Astrocyte (in vitro differentiated cells and primary cell): ENCODE results near the gene BCAR3. TPM values are rescaled to one million over a fixed set of nuclear protein-coding genes. Genes with fewer than 3 reads are reported as not detected.

Source experiments
- DNase-seq: peaks from one replicate; pipeline ENCODE4 v3.0.0-alpha.2; 2010; ENCODE audit warnings: low read depth
- FAIRE-seq: peaks from 2 replicates; lab custom pipeline; 2011; peaks lifted over from hg19 to GRCh38; lab: Jason Lieb, UNC
- H2AFZ ChIP-seq: 2 replicates; pipeline ENCODE4 v1.6.0; 2012; ENCODE audit warnings: low read depth, low read length, inconsistent platforms
- H3K27ac ChIP-seq: 2 replicates; pipeline ENCODE4 v1.5.1; 2011; ENCODE audit warnings: low read depth, low read length, inconsistent platforms
- H3K27me3 ChIP-seq: 2 replicates; pipeline ENCODE4 v1.6.0; 2011; ENCODE audit warnings: low read length, inconsistent platforms; ENCODE audit not compliant: insufficient read depth
- H3K36me3 ChIP-seq: 2 replicates; pipeline ENCODE4 v1.5.1; 2011; ENCODE audit warnings: low read length, inconsistent platforms; ENCODE audit not compliant: insufficient read depth
- H3K4me1 ChIP-seq: 2 replicates; pipeline ENCODE4 v1.5.1; 2011; ENCODE audit warnings: low read length, inconsistent platforms; ENCODE audit not compliant: insufficient read depth
- H3K4me2 ChIP-seq: 2 replicates; pipeline ENCODE4 v1.6.0; 2012; ENCODE audit warnings: low read length, inconsistent platforms
- H3K4me3 ChIP-seq: 2 replicates; pipeline ENCODE4 v1.5.1; 2011; ENCODE audit warnings: low read depth, mild to moderate bottlenecking, low read length, inconsistent platforms; ENCODE audit not compliant: insufficient read depth
- H3K79me2 ChIP-seq: 2 replicates; pipeline ENCODE4 v1.6.0; 2012; ENCODE audit warnings: mild to moderate bottlenecking, low read length, inconsistent platforms; ENCODE audit not compliant: insufficient read depth
- H3K9ac ChIP-seq: 2 replicates; pipeline ENCODE4 v1.6.0; 2012; ENCODE audit warnings: mild to moderate bottlenecking, low read length, inconsistent platforms
- H3K9me3 ChIP-seq: 2 replicates; pipeline ENCODE4 v1.5.1; 2012; ENCODE audit warnings: low read depth, mild to moderate bottlenecking, low read length, inconsistent platforms; ENCODE audit not compliant: insufficient read depth
- H4K20me1 ChIP-seq: 2 replicates; pipeline ENCODE4 v1.6.0; 2012; ENCODE audit warnings: low read length, inconsistent platforms; ENCODE audit not compliant: insufficient read depth
- H3K27ac Mint-ChIP-seq: one replicate; pipeline ENCODE4 v1.8.0; 2021; ENCODE audit warnings: mild to moderate bottlenecking, mixed read lengths; ENCODE audit not compliant: unreplicated experiment
- H3K27me3 Mint-ChIP-seq: one replicate; pipeline ENCODE4 v1.8.0; 2021; ENCODE audit warnings: low read depth, mixed read lengths; ENCODE audit not compliant: unreplicated experiment
- H3K36me3 Mint-ChIP-seq: one replicate; pipeline ENCODE4 v1.8.0; 2021; ENCODE audit warnings: low read depth, mixed read lengths; ENCODE audit not compliant: unreplicated experiment
- H3K4me1 Mint-ChIP-seq: one replicate; pipeline ENCODE4 v1.8.0; 2021; ENCODE audit warnings: low read depth, mixed read lengths; ENCODE audit not compliant: unreplicated experiment
- H3K4me3 Mint-ChIP-seq: one replicate; pipeline ENCODE4 v1.8.0; 2021; ENCODE audit warnings: mild to moderate bottlenecking, moderate library complexity, mixed read lengths; ENCODE audit not compliant: unreplicated experiment
- H3K9me3 Mint-ChIP-seq: one replicate; pipeline ENCODE4 v1.8.0; 2021; ENCODE audit warnings: mild to moderate bottlenecking, mixed read lengths; ENCODE audit not compliant: unreplicated experiment
- EZH2 ChIP-seq: IDR thresholded peaks from 2 replicates; pipeline ENCODE4 v1.6.1; 2012; ENCODE audit warnings: mild to moderate bottlenecking, low read length, inconsistent platforms; ENCODE audit not compliant: insufficient read depth
- total RNA-seq: library from RNA; stranded (reverse); gene quantifications from 2 replicates; pipeline ENCODE4 v1.2.1, GENCODE V29; 2021
- TF ChIP-seq, protein P1 (sequence below): IDR thresholded peaks from 2 replicates; pipeline ENCODE4 v1.5.1; 2011; ENCODE audit warnings: low read depth, mild to moderate bottlenecking, inconsistent platforms, low read length, moderate library complexity; ENCODE audit not compliant: insufficient read depth

Gene BCAR3
- total RNA-seq, 1 donor from 2014 or later: 30.0 TPM

DNA sequence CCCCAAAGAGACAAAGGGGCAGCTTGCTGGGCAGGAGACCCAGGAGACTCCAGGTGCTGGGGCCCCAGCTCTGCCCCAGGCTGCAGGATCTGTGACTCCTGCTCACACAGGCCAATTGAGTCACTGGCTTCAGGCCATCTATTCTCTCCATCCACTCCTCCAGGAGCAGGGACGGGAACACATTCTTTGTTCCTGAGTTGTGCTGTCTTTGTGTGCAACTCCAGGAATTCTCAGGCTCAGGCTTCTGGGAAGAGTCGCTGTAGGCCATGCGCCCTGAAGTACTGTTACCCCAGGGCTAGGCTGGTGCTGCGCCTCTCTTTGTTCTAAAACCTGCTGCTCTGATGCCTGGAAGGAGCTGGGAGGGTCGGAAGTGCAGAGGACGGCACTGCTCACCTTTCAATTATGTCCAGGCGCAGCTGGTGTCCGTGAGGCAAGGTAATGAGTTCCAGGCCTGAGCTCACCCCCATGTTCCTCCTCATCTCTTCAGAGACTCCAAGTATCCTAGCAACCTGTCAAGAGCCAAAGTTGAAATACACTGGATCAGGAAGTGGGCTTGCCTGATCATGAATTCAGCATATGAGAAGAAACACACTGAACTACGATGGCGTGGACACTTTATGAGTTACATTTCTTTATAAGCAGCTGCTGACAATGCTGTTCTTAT, 105.9 kb downstream of the BCAR3 start:
- H4K20me1 ChIP-seq: peaks cover 52% of the 10 kb centered on the region
- no peaks in the 10 kb centered on the region for H3K27me3 ChIP-seq
- Mint-ChIP-seq H3K9me3 (no peaks in the 10 kb centered on the region), H3K4me3 (no peak overlapping the region), H3K27me3 (no peaks in the 10 kb centered on the region), H3K36me3 (peaks cover 33% of the 10 kb centered on the region), H3K27ac (peak overlapping the region; percentile 50), H3K4me1 (peaks cover 35% of the 10 kb centered on the region)
- H3K4me1 ChIP-seq: peaks cover 21% of the 10 kb centered on the region
- H2AFZ ChIP-seq: no peak overlapping the region
- H3K36me3 ChIP-seq: peaks cover 52% of the 10 kb centered on the region
- no peak overlapping the region for H3K4me3 ChIP-seq
- no peak for FAIRE-seq
- no peaks in the 10 kb centered on the region for H3K9me3 ChIP-seq
- no peak for TF ChIP-seq EZH2
- TF ChIP-seq, protein P1, sequence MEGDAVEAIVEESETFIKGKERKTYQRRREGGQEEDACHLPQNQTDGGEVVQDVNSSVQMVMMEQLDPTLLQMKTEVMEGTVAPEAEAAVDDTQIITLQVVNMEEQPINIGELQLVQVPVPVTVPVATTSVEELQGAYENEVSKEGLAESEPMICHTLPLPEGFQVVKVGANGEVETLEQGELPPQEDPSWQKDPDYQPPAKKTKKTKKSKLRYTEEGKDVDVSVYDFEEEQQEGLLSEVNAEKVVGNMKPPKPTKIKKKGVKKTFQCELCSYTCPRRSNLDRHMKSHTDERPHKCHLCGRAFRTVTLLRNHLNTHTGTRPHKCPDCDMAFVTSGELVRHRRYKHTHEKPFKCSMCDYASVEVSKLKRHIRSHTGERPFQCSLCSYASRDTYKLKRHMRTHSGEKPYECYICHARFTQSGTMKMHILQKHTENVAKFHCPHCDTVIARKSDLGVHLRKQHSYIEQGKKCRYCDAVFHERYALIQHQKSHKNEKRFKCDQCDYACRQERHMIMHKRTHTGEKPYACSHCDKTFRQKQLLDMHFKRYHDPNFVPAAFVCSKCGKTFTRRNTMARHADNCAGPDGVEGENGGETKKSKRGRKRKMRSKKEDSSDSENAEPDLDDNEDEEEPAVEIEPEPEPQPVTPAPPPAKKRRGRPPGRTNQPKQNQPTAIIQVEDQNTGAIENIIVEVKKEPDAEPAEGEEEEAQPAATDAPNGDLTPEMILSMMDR: no peak
- no peak overlapping the region for H3K4me2 ChIP-seq
- H3K27ac ChIP-seq: peak overlapping the region; percentile 17
- H3K9ac ChIP-seq: peak overlapping the region; percentile 23
- H3K79me2 ChIP-seq: peaks cover 47% of the 10 kb centered on the region
- DNase-seq: no peak

DNA sequence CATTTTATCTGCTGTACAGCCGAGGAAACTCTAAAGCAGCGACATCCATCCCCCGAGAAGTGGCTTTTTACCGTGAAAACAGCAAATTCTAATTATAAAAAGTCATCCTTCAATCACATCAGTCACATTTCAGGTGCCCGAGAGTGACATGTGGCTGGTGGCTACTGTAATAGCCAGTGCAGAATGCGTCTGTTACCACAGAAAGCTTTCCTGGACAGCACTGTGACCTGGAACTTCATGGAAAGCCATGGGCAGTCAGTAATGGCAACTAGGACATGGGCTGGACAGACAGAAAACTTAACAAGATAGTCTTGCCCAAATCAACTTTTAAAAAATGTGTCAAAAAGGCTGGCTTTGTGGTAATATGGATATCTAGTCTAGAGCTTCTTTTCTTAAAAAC, 106.6 kb downstream of the BCAR3 start:
- no peak overlapping the region for H3K4me3 ChIP-seq
- H3K9me3 ChIP-seq: no peaks in the 10 kb centered on the region
- peak overlapping the region; percentile 50 for H3K27ac Mint-ChIP-seq
- DNase-seq (no peak), FAIRE-seq (no peak)
- H3K36me3 Mint-ChIP-seq: peaks cover 34% of the 10 kb centered on the region
- no peak overlapping the region for H3K27ac ChIP-seq
- peaks cover 44% of the 10 kb centered on the region for H4K20me1 ChIP-seq
- H3K4me3 Mint-ChIP-seq: no peak overlapping the region
- no peak overlapping the region for H2AFZ ChIP-seq
- H3K27me3 Mint-ChIP-seq: no peaks in the 10 kb centered on the region
- peaks cover 31% of the 10 kb centered on the region for H3K4me1 Mint-ChIP-seq
- peaks cover 17% of the 10 kb centered on the region for H3K4me1 ChIP-seq
- no peak overlapping the region for H3K9ac ChIP-seq
- H3K27me3 ChIP-seq: no peaks in the 10 kb centered on the region
- H3K79me2 ChIP-seq: peaks cover 50% of the 10 kb centered on the region
- H3K4me2 ChIP-seq: no peak overlapping the region
- TF ChIP-seq, protein P1: no peak
- no peak for TF ChIP-seq EZH2
- peaks cover 59% of the 10 kb centered on the region for H3K36me3 ChIP-seq
- H3K9me3 Mint-ChIP-seq: no peaks in the 10 kb centered on the region

DNA sequence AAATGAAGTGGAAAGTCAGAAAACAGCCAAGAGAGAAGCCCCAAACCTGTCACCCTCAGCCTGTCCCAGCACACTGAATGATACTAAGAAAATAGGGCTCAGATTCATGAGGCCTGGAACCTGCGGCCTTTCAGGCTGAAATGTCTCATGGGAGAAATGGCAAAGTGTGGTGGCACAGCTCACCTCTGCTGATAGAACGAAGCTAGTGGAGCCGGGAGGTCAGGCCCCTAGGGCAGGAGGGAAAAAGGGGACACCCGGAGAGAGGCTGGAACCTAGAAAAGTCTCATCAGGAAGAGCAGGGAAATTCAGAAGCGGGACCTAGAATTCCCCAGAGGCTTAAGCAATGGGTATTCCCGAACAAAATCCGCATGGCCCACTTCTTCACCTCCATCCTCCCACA, 107.1 kb downstream of the BCAR3 start:
- Histone ChIP-seq H3K36me3 (peaks cover 63% of the 10 kb centered on the region), H3K4me3 (no peak overlapping the region), H3K27ac (no peak overlapping the region), H3K27me3 (no peaks in the 10 kb centered on the region), H3K79me2 (peaks cover 47% of the 10 kb centered on the region), H4K20me1 (peaks cover 41% of the 10 kb centered on the region), H3K4me1 (peaks cover 12% of the 10 kb centered on the region), H3K9me3 (no peaks in the 10 kb centered on the region), H2AFZ (no peak overlapping the region), H3K4me2 (no peak overlapping the region), H3K9ac (no peak overlapping the region)
- FAIRE-seq: no peak
- DNase-seq: no peak
- Mint-ChIP-seq H3K4me3 (no peak overlapping the region), H3K27me3 (no peaks in the 10 kb centered on the region), H3K36me3 (peaks cover 30% of the 10 kb centered on the region), H3K4me1 (peaks cover 28% of the 10 kb centered on the region), H3K27ac (peak overlapping the region; percentile 34), H3K9me3 (no peaks in the 10 kb centered on the region)
- TF ChIP-seq, protein P1: no peak
- no peak for TF ChIP-seq EZH2
